AG09309 (cell line): ENCODE measurements around the gene CCDC27.
A peak's percentile ranks its signal among the peaks of the same experiment; 100 is the strongest.

Source experiments
- DNase-seq: peaks from one replicate; pipeline ENCODE4 v3.0.0-alpha.2; 2010; ENCODE audit warnings: low read depth
- H3K4me3 ChIP-seq: 2 replicates; pipeline ENCODE4 v1.5.1; 2011; ENCODE audit warnings: mild to moderate bottlenecking, low read depth, low read length, moderate library complexity; ENCODE audit not compliant: control insufficient read depth
- TF ChIP-seq, protein P1 (sequence below): IDR thresholded peaks from 2 replicates; pipeline ENCODE4 v1.5.1; 2011; ENCODE audit warnings: mild to moderate bottlenecking, low read depth, low read length, inconsistent platforms; ENCODE audit not compliant: insufficient read depth, control insufficient read depth; ENCODE audit errors: missing control alignments

CCDC27 gene

DNA sequence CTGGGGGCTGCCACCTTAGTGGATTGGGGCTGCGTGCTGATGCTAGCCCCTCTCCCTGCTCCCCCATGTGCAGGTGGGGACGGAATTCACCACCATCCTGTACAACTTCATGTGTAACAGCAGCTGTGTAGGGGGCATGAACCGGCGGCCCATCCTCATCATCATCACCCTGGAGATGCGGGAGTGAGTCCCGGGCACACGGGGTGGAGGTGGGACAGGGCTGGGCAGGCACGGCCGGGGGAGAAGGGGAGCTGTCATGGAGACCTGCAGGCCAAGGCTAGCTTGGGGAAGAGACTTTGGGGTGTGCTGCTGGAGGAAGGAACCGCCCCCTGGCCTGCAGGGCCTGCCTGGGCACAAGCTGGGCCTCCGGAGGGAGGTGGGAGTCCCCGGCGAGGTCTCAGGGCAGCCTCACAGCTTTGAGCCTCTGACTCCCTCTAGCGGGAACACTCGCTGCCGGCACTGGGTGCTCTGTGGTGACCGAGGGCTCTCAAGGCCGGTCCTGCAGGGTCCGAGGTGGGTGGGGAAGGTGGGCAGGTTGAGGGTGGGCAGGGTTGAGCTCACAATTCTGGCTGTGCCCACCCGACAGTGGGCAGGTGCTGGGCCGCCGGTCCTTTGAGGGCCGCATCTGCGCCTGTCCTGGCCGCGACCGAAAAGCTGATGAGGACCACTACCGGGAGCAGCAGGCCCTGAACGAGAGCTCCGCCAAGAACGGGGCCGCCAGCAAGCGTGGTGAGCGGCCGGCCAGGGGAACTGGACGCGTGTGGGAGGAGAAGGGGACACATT lies 25.0 kb upstream of the CCDC27 start:
- DNase-seq: no peak
- TF ChIP-seq, protein P1, sequence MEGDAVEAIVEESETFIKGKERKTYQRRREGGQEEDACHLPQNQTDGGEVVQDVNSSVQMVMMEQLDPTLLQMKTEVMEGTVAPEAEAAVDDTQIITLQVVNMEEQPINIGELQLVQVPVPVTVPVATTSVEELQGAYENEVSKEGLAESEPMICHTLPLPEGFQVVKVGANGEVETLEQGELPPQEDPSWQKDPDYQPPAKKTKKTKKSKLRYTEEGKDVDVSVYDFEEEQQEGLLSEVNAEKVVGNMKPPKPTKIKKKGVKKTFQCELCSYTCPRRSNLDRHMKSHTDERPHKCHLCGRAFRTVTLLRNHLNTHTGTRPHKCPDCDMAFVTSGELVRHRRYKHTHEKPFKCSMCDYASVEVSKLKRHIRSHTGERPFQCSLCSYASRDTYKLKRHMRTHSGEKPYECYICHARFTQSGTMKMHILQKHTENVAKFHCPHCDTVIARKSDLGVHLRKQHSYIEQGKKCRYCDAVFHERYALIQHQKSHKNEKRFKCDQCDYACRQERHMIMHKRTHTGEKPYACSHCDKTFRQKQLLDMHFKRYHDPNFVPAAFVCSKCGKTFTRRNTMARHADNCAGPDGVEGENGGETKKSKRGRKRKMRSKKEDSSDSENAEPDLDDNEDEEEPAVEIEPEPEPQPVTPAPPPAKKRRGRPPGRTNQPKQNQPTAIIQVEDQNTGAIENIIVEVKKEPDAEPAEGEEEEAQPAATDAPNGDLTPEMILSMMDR: peak; percentile 57
- H3K4me3 ChIP-seq: no peak overlapping the region

- H3K4me3 ChIP-seq: no peak overlapping the region
- TF ChIP-seq, protein P1: no peak
- no peak for DNase-seq
Observed at GRCh38 chr1:3727825-3728776, 24.1 kb upstream of the CCDC27 start.

GRCh38 chr1:3729594-3730542 lies 22.4 kb upstream of the CCDC27 start:
- TF ChIP-seq, protein P1: no peak
- H3K4me3 ChIP-seq: no peak overlapping the region
- no peak for DNase-seq

GRCh38 chr1:3730543-3731247 lies 21.6 kb upstream of the CCDC27 start:
- H3K4me3 ChIP-seq: no peak overlapping the region
- TF ChIP-seq, protein P1: no peak
- DNase-seq: no peak

DNA sequence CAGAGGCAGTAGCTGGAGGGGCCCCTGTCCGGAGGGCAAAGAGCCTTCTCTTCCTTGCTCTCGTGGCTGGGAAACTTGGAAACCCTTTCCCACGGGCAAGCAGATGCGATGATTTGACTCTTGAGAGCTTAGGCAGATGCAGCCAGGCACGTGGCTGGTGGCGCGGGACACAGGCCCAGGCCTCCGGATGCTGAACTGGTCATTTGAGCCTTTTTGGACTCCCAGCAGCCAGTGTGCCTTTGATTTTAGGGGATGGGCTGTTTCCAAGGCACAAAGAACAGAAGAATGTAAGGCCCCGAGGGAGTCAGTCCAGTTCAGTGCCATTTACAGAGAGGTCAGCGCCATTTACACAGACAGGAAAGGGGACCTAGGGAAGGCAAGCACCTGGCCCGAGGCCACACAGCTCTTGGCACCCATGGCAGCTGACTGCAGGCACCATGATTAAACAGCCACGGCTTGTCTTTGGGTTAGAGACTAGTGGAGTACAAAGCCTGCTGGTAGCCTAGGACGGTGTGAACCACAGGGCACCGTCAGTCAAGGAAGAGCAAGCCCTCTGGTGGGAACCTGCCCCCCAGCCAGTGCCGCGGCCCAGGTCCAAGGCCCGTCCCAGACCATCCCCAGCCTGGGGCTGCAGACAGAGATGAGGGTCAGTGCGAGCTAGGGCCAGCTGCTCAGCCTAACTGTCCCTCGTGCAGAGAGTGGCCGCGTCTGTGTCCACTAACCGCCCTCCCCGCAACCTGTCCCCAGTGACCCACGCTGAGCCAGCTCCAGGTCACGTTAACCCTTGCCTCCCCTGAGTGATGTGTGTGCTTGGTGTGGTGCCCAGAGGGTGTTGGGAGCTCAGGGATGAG lies 20.4 kb upstream of the CCDC27 start:
- H3K4me3 ChIP-seq: no peak overlapping the region
- TF ChIP-seq, protein P1: no peak
- no peak for DNase-seq
